ENCODE results near the gene FAM193A. TPM values are rescaled to one million over a fixed set of nuclear protein-coding genes. Genes with fewer than 3 reads are reported as not detected.
"Not testable (repeated sequence)": the region's sequence is repeated elsewhere in the genome, so short reads cannot be mapped to it uniquely, and the experiment has no call there.

FAM193A gene
- 36.9 TPM for total RNA-seq

GRCh38 chr4:2536193-2537010 is at the start of gene FAM193A:
FAM193A (plus strand) TSS chr4:2536647; CDS start chr4:2536916, 269 bp downstream.
- DNase-seq (ENCODE audit: low read depth in 2 of 3, low spot score in 2 of 3), result peak; percentile 97 to 100 (median 99)

GRCh38 chr4:2486981-2487380 is 49.5 kb upstream of the FAM193A start:
- DNase-seq (ENCODE audit: low read depth in 2 of 3, low spot score in 2 of 3), result no peak

- DNase-seq (ENCODE audit: low read depth in 2 of 3, low spot score in 2 of 3), result no peak
These were observed 48.8 kb upstream of the FAM193A start for GRCh38 chr4:2487632-2488031.

GRCh38 chr4:2489081-2489805 is 47.2 kb upstream of the FAM193A start:
- no peak for DNase-seq (ENCODE audit: low read depth in 2 of 3, low spot score in 2 of 3)

- DNase-seq (ENCODE audit: low read depth in 2 of 3, low spot score in 2 of 3), result no peak
These were observed 46.5 kb upstream of the FAM193A start for GRCh38 chr4:2489841-2490552.

GRCh38 chr4:2492970-2493369 is 43.5 kb upstream of the FAM193A start:
- DNase-seq (ENCODE audit: low read depth in 2 of 3, low spot score in 2 of 3), result no peak

GRCh38 chr4:2494992-2495391 is 41.5 kb upstream of the FAM193A start:
- no peak for DNase-seq (ENCODE audit: low read depth in 2 of 3, low spot score in 2 of 3)

- DNase-seq (ENCODE audit: low read depth in 2 of 3, low spot score in 2 of 3), result no peak
These were observed 39.1 kb upstream of the FAM193A start for GRCh38 chr4:2497324-2497723.

- no peak for DNase-seq (ENCODE audit: low read depth in 2 of 3, low spot score in 2 of 3)
These were observed 38.5 kb upstream of the FAM193A start for GRCh38 chr4:2497931-2498330.

GRCh38 chr4:2500547-2500946 is 35.9 kb upstream of the FAM193A start:
- no peak for DNase-seq (ENCODE audit: low read depth in 2 of 3, low spot score in 2 of 3)

- no peak for DNase-seq (ENCODE audit: low read depth in 2 of 3, low spot score in 2 of 3)
These were observed 35.3 kb upstream of the FAM193A start for GRCh38 chr4:2501034-2501594.

- DNase-seq (ENCODE audit: low read depth in 2 of 3, low spot score in 2 of 3), result no peak
These were observed 32.6 kb upstream of the FAM193A start for GRCh38 chr4:2503809-2504208.

GRCh38 chr4:2507259-2507658 is 29.2 kb upstream of the FAM193A start:
- DNase-seq (ENCODE audit: low read depth in 2 of 3, low spot score in 2 of 3), result no peak

GRCh38 chr4:2507855-2508254 is 28.6 kb upstream of the FAM193A start:
- no peak for DNase-seq (ENCODE audit: low read depth in 2 of 3, low spot score in 2 of 3)

GRCh38 chr4:2510351-2511259 is 25.8 kb upstream of the FAM193A start:
- DNase-seq (ENCODE audit: low read depth in 2 of 3, low spot score in 2 of 3), result no peak

- no peak for DNase-seq (ENCODE audit: low read depth in 2 of 3, low spot score in 2 of 3)
These were observed 24.8 kb upstream of the FAM193A start for GRCh38 chr4:2511645-2512131.

- no peak for DNase-seq (ENCODE audit: low read depth in 2 of 3, low spot score in 2 of 3)
These were observed 23.9 kb upstream of the FAM193A start for GRCh38 chr4:2512396-2513135.

- DNase-seq (ENCODE audit: low read depth in 2 of 3, low spot score in 2 of 3), result not testable (repeated sequence)
These were observed 22.3 kb upstream of the FAM193A start for GRCh38 chr4:2514193-2514592.

GRCh38 chr4:2514944-2515343 is 21.5 kb upstream of the FAM193A start:
- not testable (repeated sequence) for DNase-seq (ENCODE audit: low read depth in 2 of 3, low spot score in 2 of 3)

All from hematopoietic multipotent progenitor cell (in vitro differentiated cells).